Endothelial cell of umbilical vein (primary cell): Measurements from ENCODE around the gene EREG. TPM values are rescaled to one million over a fixed set of nuclear protein-coding genes. Genes with fewer than 3 reads are reported as not detected.

Experiments used
- BruUV-seq: library from RNA; stranded (reverse); fragments of 400-500 nt; replicated peaks from 2 replicates; lab custom pipeline; 2021; lab: Mats Ljungman, UMichigan
- CTCF ChIA-PET: fragments of 300-600, 350-600 bp; sonication (Branson Sonifier 250); formaldehyde crosslinking; loops from one replicate; lab custom pipeline; 2021; ENCODE audit warnings: antibody characterized with exemption, inconsistent platforms; lab: Charles Lee
- POLR2A ChIA-PET: fragments of 300-600, 350-600 bp; sonication (Branson Sonifier 250); formaldehyde crosslinking; loops from one replicate; lab custom pipeline; 2021; ENCODE audit warnings: antibody characterized with exemption, inconsistent platforms; lab: Charles Lee
- DNase-seq: peaks from one replicate; pipeline ENCODE4 v3.0.0-alpha.2; 2011; ENCODE audit warnings: low read depth, low spot score
- FAIRE-seq: peaks from 2 replicates; lab custom pipeline; 2011; peaks lifted over from hg19 to GRCh38; lab: Jason Lieb, UNC
- H2AFZ ChIP-seq: 2 replicates; pipeline ENCODE4 v1.6.0; 2012; ENCODE audit warnings: low read depth, low read length, control low read depth, inconsistent platforms
- H3K27ac ChIP-seq: 2 replicates; pipeline ENCODE4 v1.5.1; 2011; ENCODE audit warnings: low read depth, mild to moderate bottlenecking, control low read depth, low read length, moderate library complexity; ENCODE audit not compliant: insufficient read depth
- H3K27me3 ChIP-seq, 2 experiments: 2 replicates each; pipeline versions ENCODE4 v1.6.0 to v1.6.1; 2011; ENCODE audit warnings: low read length in 2 of 2, mixed read lengths in 1 of 2; ENCODE audit not compliant: control insufficient read depth in 2 of 2, insufficient read depth in 2 of 2
- H3K36me3 ChIP-seq, 2 experiments: 2 replicates in 1 of 2; 3 replicates in 1 of 2; pipeline ENCODE4 v1.5.1; 2011; ENCODE audit warnings: low read length in 2 of 2, mild to moderate bottlenecking in 1 of 2, moderate library complexity in 1 of 2; ENCODE audit not compliant: control insufficient read depth in 2 of 2, insufficient read depth in 2 of 2; ENCODE audit errors: extremely low read depth in 1 of 2
- H3K4me1 ChIP-seq: 3 replicates; pipeline ENCODE4 v1.5.1; 2011; ENCODE audit warnings: mild to moderate bottlenecking, low read length; ENCODE audit not compliant: control insufficient read depth, insufficient read depth; ENCODE audit errors: extremely low read depth
- H3K4me2 ChIP-seq: 2 replicates; pipeline ENCODE4 v1.6.1; 2011; ENCODE audit warnings: low read length, control low read depth, mixed read lengths; ENCODE audit not compliant: insufficient read depth
- H3K4me3 ChIP-seq, 3 experiments: fragments of 200-600 bp in 1 of 3; sonication (generic), shearing (Covaris generic) in 1 of 3; replicated peaks in 1 of 3; 2 replicates each; pipeline ENCODE4 v1.5.1; 2011 to 2016; ENCODE audit warnings: control low read depth in 3 of 3, low read length in 3 of 3, mild to moderate bottlenecking in 2 of 3, inconsistent platforms in 1 of 3, low read depth in 1 of 3, moderate library complexity in 1 of 3; ENCODE audit not compliant: insufficient read depth in 1 of 3
- H3K79me2 ChIP-seq: 2 replicates; pipeline ENCODE4 v1.6.0; 2012; ENCODE audit warnings: low read length, inconsistent platforms; ENCODE audit not compliant: control insufficient read depth, insufficient read depth
- H3K9ac ChIP-seq: replicated peaks from 2 replicates; pipeline ENCODE3; 2011; ENCODE audit warnings: low read length, control low read depth; ENCODE audit not compliant: insufficient read depth; ENCODE audit errors: extremely low read depth
- H3K9me1 ChIP-seq: replicated peaks from 3 replicates; pipeline ENCODE4 v1.6.0; 2011; ENCODE audit warnings: mild to moderate bottlenecking, low read length; ENCODE audit not compliant: control insufficient read depth, insufficient read depth; ENCODE audit errors: extremely low read depth
- H3K9me3 ChIP-seq: replicated peaks from 2 replicates; pipeline ENCODE4 v1.5.1; 2012; ENCODE audit warnings: low read length, inconsistent platforms; ENCODE audit not compliant: control insufficient read depth, insufficient read depth
- H4K20me1 ChIP-seq: replicated peaks from 2 replicates; pipeline ENCODE3; 2011; ENCODE audit warnings: mild to moderate bottlenecking, low read length; ENCODE audit not compliant: control insufficient read depth, insufficient read depth; ENCODE audit errors: extremely low read depth
- FOS ChIP-seq: IDR thresholded peaks from 2 replicates; pipeline ENCODE4 v1.6.1; 2011; ENCODE audit warnings: mild to moderate bottlenecking, low read length, moderate library complexity, borderline replicate concordance; ENCODE audit not compliant: insufficient read depth
- GATA2 ChIP-seq: IDR thresholded peaks from 2 replicates; pipeline ENCODE4 v1.7.0; 2011; ENCODE audit warnings: low read depth, mild to moderate bottlenecking, moderate library complexity, mixed read lengths, low read length; ENCODE audit not compliant: insufficient read length, insufficient read depth
- JUN ChIP-seq: IDR thresholded peaks from 2 replicates; pipeline ENCODE4 v1.6.1; 2011; ENCODE audit warnings: borderline replicate concordance, low read depth; ENCODE audit not compliant: insufficient read length, insufficient read depth
- MYC ChIP-seq: IDR thresholded peaks from one replicate; pipeline ENCODE4 v1.6.1; 2011; ENCODE audit warnings: mild to moderate bottlenecking, low read depth, low read length
- dilution Hi-C: fragments of 300-500 bp; cut with MboI; formaldehyde crosslinking; loops from one replicate; pipeline ENCODE4 v1.15.0; 2019; ENCODE audit warnings: low sequenced_read_pairs; ENCODE audit not compliant: extremely low pct_ligation_motif_present
- intact Hi-C: fragments of 100-400 bp; cut with micrococcal nuclease; formaldehyde crosslinking; loops from one replicate; pipeline ENCODE4 v1.10.0; 2022
- polyA plus RNA-seq, 4 experiments: library from polyadenylated mRNA; depleted of rRNA in 3 of 4; stranded (reverse) in 3 of 4; unstranded in 1 of 4; fragments of >200 nt; gene quantifications; 2 replicates each; pipeline versions ENCODE4 v1.2.1 to v1.2.3, GENCODE V29; 2011 to 2012; ENCODE audit warnings: missing spikeins in 1 of 4
- total RNA-seq: library from RNA; stranded (reverse); gene quantifications from 2 replicates; pipeline ENCODE4 v1.2.3, GENCODE V29; 2021
- TF ChIP-seq, protein P1 (sequence below), 2 donors: IDR thresholded peaks; 1 replicate in 1 of 2; 2 replicates in 1 of 2; pipeline ENCODE4 v1.5.1; 2011; ENCODE audit warnings: low read length in 2 of 2, mild to moderate bottlenecking in 2 of 2, moderate library complexity in 2 of 2, control low read depth in 1 of 2, inconsistent platforms in 1 of 2, low read depth in 1 of 2; ENCODE audit not compliant: insufficient read depth in 1 of 2; ENCODE audit errors: extremely low read depth in 1 of 2
- TF ChIP-seq, protein P2 (sequence below): IDR thresholded peaks from 2 replicates; pipeline ENCODE4 v1.6.1; 2011; ENCODE audit not compliant: insufficient read depth, insufficient read length

The EREG gene
- total and polyA plus RNA-seq, 2 donors (not counting 3 experiments of a cell fraction or from before 2014, with no cell fraction given): not detected

GRCh38 chr4:74320559-74321118 lies 44.3 kb upstream of the EREG start:
- Histone ChIP-seq H3K79me2 (no peaks in the 10 kb centered on the region), H3K27me3 (no peaks in the 10 kb centered on the region), H3K9me1 (no peaks in the 10 kb centered on the region), H3K36me3 (no peaks in the 10 kb centered on the region), H3K9me3 (no peaks in the 10 kb centered on the region), H4K20me1 (no peaks in the 10 kb centered on the region), H3K27ac (no peak overlapping the region), H3K4me3 (no peak overlapping the region), H3K4me2 (peak overlapping the region; percentile 6), H2AFZ (peak overlapping the region; percentile 47), H3K9ac (no peak overlapping the region), H3K4me1 (no peaks in the 10 kb centered on the region)
- ChIA-PET POLR2A (no interaction called here), CTCF (interaction anchor here (0.6 to 11.3 kb wide), 46 partner anchors 8 to 1251 kb away, joined by 3 to 378 read pairs (median 4); partner anchors contain the start of genes AREG and BTC)
- intact Hi-C loops: loop anchor here (1.0 to 10.0 kb wide), 9 partner anchors 44 to 614 kb away; partner anchors contain the start of genes AREG, BTC, EREG and PARM1
- TF ChIP-seq FOS (no peak), GATA2 (peak; percentile 12), MYC (no peak), JUN (no peak)
- TF ChIP-seq, protein P1, sequence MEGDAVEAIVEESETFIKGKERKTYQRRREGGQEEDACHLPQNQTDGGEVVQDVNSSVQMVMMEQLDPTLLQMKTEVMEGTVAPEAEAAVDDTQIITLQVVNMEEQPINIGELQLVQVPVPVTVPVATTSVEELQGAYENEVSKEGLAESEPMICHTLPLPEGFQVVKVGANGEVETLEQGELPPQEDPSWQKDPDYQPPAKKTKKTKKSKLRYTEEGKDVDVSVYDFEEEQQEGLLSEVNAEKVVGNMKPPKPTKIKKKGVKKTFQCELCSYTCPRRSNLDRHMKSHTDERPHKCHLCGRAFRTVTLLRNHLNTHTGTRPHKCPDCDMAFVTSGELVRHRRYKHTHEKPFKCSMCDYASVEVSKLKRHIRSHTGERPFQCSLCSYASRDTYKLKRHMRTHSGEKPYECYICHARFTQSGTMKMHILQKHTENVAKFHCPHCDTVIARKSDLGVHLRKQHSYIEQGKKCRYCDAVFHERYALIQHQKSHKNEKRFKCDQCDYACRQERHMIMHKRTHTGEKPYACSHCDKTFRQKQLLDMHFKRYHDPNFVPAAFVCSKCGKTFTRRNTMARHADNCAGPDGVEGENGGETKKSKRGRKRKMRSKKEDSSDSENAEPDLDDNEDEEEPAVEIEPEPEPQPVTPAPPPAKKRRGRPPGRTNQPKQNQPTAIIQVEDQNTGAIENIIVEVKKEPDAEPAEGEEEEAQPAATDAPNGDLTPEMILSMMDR (IDR thresholded peaks at IDR 0.05; ENCODE audit: extremely low read depth in 1 of 2, insufficient read depth in 1 of 2, low read depth in 1 of 2, low read length in 2 of 2): peak; percentile 44
- TF ChIP-seq, protein P2, sequence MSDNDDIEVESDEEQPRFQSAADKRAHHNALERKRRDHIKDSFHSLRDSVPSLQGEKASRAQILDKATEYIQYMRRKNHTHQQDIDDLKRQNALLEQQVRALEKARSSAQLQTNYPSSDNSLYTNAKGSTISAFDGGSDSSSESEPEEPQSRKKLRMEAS: no peak
- FAIRE-seq: peak; percentile 72
- dilution Hi-C loops: no loop called here
- BruUV-seq: no TSS peak
- peak; percentile 74 for DNase-seq
